Gastroesophageal sphincter (tissue), 4 donors: ENCODE data around the gene GLOD5. TPM values are rescaled to one million over a fixed set of nuclear protein-coding genes. Genes with fewer than 3 reads are reported as not detected.

Experiments used
- ATAC-seq: fragments of 150-250 bp; one replicate; pipeline ENCODE4 v1.9.1; 2016; ENCODE audit warnings: mild to moderate bottlenecking, moderate library complexity
- H3K27ac ChIP-seq, 4 donors: fragments of 200-600 bp; sonication (generic) in 3 of 4; 1 replicate in 3 of 4; 2 replicates in 1 of 4; pipeline ENCODE4 v1.5.1; 2016 to 2019
- H3K27me3 ChIP-seq: fragments of 200-600 bp; sonication (generic); one replicate; pipeline ENCODE4 v1.5.1; 2019
- H3K36me3 ChIP-seq, 2 donors: fragments of 200-600 bp; sonication (generic); one replicate each; pipeline ENCODE4 v1.5.1; 2019; ENCODE audit warnings: control low read depth in 1 of 2
- H3K4me1 ChIP-seq, 3 donors: fragments of 200-600 bp; sonication (generic); 1 replicate in 2 of 3; 2 replicates in 1 of 3; pipeline ENCODE4 v1.5.1; 2016 to 2019; ENCODE audit warnings: control low read depth in 2 of 3
- H3K4me3 ChIP-seq, 2 donors: fragments of 200-600 bp; sonication (generic); one replicate each; pipeline ENCODE4 v1.5.1; 2019; ENCODE audit warnings: mild to moderate bottlenecking in 1 of 2, moderate library complexity in 1 of 2
- H3K9me3 ChIP-seq, 3 donors: fragments of 200-600 bp; sonication (generic); one replicate each; pipeline ENCODE4 v1.5.1; 2017 to 2019; ENCODE audit warnings: control low read depth in 2 of 3
- EP300 ChIP-seq: sonication (generic); formaldehyde crosslinking; IDR thresholded peaks from one replicate; pipeline ENCODE4 v1.6.1; 2017; ENCODE audit warnings: antibody characterized with exemption, mild to moderate bottlenecking
- POLR2A ChIP-seq, 2 donors: fragments of 450-650 bp; IDR thresholded peaks; one replicate each; pipeline ENCODE4 v1.6.1; 2017; ENCODE audit warnings: antibody characterized with exemption in 2 of 2, mild to moderate bottlenecking in 2 of 2, moderate library complexity in 1 of 2
- POLR2AphosphoS5 ChIP-seq: sonication (generic); formaldehyde crosslinking; IDR thresholded peaks from one replicate; pipeline ENCODE4 v1.6.1; 2017; ENCODE audit warnings: antibody characterized with exemption
- WGBS, 2 donors: methylation state at CpG; one replicate each; pipeline ENCODE4 v1.1.5; 2018; ENCODE audit warnings: low coverage in 1 of 2; 5-methylcytosine and 5-hydroxymethylcytosine counted together
- total RNA-seq, 4 donors: library from RNA; depleted of rRNA; stranded (reverse); fragments of >200 nt; gene quantifications; one replicate each; pipeline ENCODE4 v1.1.0, GENCODE V29; 2016
- TF ChIP-seq, protein P1 (sequence below), 4 experiments: fragments of 200-600 bp in 2 of 4; fragments of 450-650 bp in 2 of 4; sonication (generic) in 1 of 4; IDR thresholded peaks; one replicate each; pipeline ENCODE4 v1.5.1; 2017 to 2019; ENCODE audit warnings: antibody characterized with exemption in 4 of 4, mild to moderate bottlenecking in 2 of 4, moderate library complexity in 2 of 4

GLOD5 gene
- total RNA-seq, 4 donors from 2014 or later = not detected

DNA sequence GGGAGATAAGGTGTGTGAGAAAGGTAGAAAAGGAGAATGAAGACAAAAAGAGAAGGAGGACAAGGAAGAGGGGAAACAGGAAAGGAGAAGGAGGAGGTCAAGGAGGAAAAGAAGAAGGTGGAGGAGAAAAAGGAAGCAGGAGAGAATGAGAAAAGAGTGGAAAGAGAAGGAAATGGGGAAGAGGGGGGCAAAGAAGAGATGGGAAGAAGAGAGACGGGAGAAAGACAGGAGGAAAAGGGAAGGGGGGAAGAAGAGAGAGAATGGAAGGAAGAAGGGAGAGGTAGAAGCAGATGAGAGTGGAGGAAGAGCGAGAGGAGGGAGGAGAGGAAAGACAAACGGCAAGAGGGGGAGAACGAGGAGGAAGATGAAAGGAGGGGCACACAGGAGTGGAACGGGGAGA, 28.9 kb downstream of the GLOD5 start:
- no peaks in the 10 kb centered on the region for H3K4me1 ChIP-seq
- 49 to 72% methylated on average over 3 to 5 of the region's 5 CpGs for WGBS, 2 donors
- no peaks in the 10 kb centered on the region for H3K36me3 ChIP-seq
- H3K27ac ChIP-seq = no peak overlapping the region
- TF ChIP-seq, protein P1, sequence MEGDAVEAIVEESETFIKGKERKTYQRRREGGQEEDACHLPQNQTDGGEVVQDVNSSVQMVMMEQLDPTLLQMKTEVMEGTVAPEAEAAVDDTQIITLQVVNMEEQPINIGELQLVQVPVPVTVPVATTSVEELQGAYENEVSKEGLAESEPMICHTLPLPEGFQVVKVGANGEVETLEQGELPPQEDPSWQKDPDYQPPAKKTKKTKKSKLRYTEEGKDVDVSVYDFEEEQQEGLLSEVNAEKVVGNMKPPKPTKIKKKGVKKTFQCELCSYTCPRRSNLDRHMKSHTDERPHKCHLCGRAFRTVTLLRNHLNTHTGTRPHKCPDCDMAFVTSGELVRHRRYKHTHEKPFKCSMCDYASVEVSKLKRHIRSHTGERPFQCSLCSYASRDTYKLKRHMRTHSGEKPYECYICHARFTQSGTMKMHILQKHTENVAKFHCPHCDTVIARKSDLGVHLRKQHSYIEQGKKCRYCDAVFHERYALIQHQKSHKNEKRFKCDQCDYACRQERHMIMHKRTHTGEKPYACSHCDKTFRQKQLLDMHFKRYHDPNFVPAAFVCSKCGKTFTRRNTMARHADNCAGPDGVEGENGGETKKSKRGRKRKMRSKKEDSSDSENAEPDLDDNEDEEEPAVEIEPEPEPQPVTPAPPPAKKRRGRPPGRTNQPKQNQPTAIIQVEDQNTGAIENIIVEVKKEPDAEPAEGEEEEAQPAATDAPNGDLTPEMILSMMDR (IDR thresholded peaks at IDR 0.05) = no peak
- TF ChIP-seq POLR2A (IDR thresholded peaks at IDR 0.05) (no peak), POLR2AphosphoS5 (no peak), EP300 (no peak)
- no peak for ATAC-seq
- no peak overlapping the region for H3K4me3 ChIP-seq
- no peaks in the 10 kb centered on the region for H3K9me3 ChIP-seq
- peaks cover 7% of the 10 kb centered on the region for H3K27me3 ChIP-seq

DNA sequence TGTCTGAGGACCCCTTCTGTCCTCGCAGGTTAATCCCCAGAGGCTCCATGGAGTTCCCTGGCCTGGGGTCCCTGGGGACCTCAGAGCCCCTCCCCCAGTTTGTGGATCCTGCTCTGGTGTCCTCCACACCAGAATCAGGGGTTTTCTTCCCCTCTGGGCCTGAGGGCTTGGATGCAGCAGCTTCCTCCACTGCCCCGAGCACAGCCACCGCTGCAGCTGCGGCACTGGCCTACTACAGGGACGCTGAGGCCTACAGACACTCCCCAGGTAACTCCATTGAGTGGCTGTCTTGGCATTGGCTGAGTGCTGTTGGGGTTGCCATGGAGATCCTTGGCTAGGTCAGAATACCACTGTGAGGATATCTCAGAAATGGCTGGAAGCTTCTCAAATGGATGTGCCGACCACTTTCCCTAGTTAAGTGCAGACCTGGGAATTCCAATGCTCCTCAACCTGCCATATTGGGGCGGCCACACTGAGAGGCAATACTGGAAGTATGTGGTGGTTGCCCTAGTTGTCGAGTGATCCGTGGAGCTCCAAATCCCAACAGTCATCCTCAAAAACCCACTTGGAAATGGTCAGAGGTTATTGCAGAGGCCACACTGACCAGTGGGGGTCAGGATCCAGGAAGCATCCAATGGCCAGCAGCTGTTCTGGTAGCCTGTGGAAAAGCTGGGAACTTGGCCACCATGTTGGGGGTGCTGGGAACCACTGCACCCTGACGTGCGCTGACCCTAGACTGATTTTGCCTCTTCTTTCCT, 29.7 kb downstream of the GLOD5 start:
- H3K4me3 ChIP-seq = no peak overlapping the region
- H3K9me3 ChIP-seq = no peaks in the 10 kb centered on the region
- no peak for ATAC-seq
- no peaks in the 10 kb centered on the region for H3K36me3 ChIP-seq
- H3K4me1 ChIP-seq = no peaks in the 10 kb centered on the region
- peaks cover 7% of the 10 kb centered on the region for H3K27me3 ChIP-seq
- no peak for TF ChIP-seq EP300
- TF ChIP-seq, protein P1 (IDR thresholded peaks at IDR 0.05) = no peak
- no peak for TF ChIP-seq POLR2A (IDR thresholded peaks at IDR 0.05)
- no peak for TF ChIP-seq POLR2AphosphoS5
- WGBS, 2 donors = 17 to 33% methylated on average over 1 of the region's 11 CpGs
- no peak overlapping the region for H3K27ac ChIP-seq

DNA sequence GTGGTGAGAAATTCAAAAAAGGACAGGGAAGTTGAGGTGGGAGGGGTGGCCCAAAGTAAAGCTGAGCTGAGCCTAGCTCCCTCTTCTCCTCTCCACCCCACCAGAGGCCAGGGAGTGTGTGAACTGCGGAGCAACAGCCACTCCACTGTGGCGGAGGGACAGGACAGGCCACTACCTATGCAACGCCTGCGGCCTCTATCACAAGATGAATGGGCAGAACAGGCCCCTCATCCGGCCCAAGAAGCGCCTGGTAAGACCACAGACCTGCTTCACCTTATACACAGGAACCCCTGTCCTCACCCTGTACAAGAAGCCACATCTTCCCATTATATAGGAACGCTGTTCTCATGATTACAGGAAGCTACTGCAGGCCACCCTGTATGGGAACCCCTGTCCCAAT, 30.7 kb downstream of the GLOD5 start:
- H3K4me3 ChIP-seq = no peak overlapping the region
- no peaks in the 10 kb centered on the region for H3K36me3 ChIP-seq
- ATAC-seq = no peak
- WGBS, 2 donors = 88% methylated on average over 1 of the region's 7 CpGs; no CpG with 5 or more reads in 1 of the 2 donors
- H3K27me3 ChIP-seq = peaks cover 7% of the 10 kb centered on the region
- H3K9me3 ChIP-seq = no peaks in the 10 kb centered on the region
- no peak overlapping the region for H3K27ac ChIP-seq
- H3K4me1 ChIP-seq = no peaks in the 10 kb centered on the region
- no peak for TF ChIP-seq EP300
- TF ChIP-seq POLR2AphosphoS5 = no peak
- no peak for TF ChIP-seq POLR2A (IDR thresholded peaks at IDR 0.05)
- TF ChIP-seq, protein P1 (IDR thresholded peaks at IDR 0.05) = no peak

DNA sequence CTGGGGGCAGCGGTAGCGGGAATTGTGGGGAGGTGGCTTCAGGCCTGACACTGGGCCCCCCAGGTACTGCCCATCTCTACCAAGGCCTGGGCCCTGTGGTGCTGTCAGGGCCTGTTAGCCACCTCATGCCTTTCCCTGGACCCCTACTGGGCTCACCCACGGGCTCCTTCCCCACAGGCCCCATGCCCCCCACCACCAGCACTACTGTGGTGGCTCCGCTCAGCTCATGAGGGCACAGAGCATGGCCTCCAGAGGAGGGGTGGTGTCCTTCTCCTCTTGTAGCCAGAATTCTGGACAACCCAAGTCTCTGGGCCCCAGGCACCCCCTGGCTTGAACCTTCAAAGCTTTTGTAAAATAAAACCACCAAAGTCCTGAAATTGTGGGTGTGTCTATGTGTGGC, 32.4 kb downstream of the GLOD5 start:
- H3K9me3 ChIP-seq = no peaks in the 10 kb centered on the region
- no CpG with 5 or more reads among the region's 4 CpGs for WGBS, 2 donors
- H3K4me3 ChIP-seq = no peak overlapping the region
- no peak for ATAC-seq
- H3K27me3 ChIP-seq = no peaks in the 10 kb centered on the region
- H3K4me1 ChIP-seq = no peaks in the 10 kb centered on the region
- no peaks in the 10 kb centered on the region for H3K36me3 ChIP-seq
- TF ChIP-seq POLR2A (IDR thresholded peaks at IDR 0.05) = no peak
- TF ChIP-seq, protein P1 (IDR thresholded peaks at IDR 0.05) = no peak
- TF ChIP-seq POLR2AphosphoS5 = no peak
- H3K27ac ChIP-seq = no peak overlapping the region

DNA sequence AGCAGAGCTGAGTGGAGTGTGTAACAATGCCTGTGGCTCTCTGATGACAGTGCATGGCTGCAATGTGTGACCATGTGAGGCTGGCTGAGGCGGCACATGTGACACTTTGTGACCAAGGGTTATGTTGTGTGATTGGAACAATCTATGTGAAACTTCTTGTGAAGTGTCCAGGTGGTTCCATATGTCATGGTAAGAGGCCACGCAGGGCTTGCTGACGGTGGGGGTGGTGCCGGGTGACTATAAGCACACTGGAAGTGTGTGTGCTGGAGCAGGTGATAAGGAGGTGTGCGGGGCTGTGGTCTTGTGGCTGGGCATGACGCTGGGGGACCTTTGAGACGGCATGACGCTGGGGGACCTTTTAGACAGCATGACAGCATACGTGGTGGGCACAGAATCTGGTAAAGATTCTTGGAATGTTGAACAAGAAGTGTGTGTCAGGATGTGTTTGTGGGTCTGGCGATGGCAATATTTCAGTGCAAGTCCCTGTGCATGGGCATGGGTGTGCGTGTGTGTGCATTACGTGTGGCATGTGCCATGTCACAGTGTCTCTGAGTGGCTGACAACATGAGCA, 32.9 kb downstream of the GLOD5 start:
- no peak for ATAC-seq
- no peaks in the 10 kb centered on the region for H3K4me1 ChIP-seq
- H3K27ac ChIP-seq = no peak overlapping the region
- WGBS, 2 donors = 75 to 100% methylated on average over 4 to 12 of the region's 12 CpGs
- TF ChIP-seq, protein P1 (IDR thresholded peaks at IDR 0.05) = no peak
- TF ChIP-seq POLR2A (IDR thresholded peaks at IDR 0.05) = no peak
- TF ChIP-seq EP300 = no peak
- no peak for TF ChIP-seq POLR2AphosphoS5
- no peaks in the 10 kb centered on the region for H3K27me3 ChIP-seq
- no peaks in the 10 kb centered on the region for H3K36me3 ChIP-seq
- no peak overlapping the region for H3K4me3 ChIP-seq
- H3K9me3 ChIP-seq = no peaks in the 10 kb centered on the region
